ENCODE measurements around the gene PIGN.

The PIGN gene

DNA sequence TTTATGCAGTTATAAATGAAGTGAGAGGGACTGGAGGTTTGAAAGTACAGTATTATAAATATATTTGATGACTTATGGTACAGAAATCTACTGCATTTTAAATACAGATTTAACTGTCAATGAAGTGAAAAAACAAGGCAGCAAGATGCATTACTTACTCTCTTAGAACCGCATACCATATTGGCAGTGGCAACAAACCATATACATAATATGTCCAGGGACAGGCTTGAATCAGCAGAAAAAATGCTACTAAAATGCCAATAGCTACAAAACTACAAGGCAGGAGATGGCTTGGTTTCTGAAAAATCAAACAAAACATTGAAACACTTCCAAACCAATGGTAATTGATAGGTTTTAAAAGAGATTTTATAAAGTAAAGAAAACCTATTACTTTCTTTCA is 77.2 kb downstream of the PIGN start:
- DNase-seq (ENCODE audit: low read depth in 2 of 2) = no peak

DNA sequence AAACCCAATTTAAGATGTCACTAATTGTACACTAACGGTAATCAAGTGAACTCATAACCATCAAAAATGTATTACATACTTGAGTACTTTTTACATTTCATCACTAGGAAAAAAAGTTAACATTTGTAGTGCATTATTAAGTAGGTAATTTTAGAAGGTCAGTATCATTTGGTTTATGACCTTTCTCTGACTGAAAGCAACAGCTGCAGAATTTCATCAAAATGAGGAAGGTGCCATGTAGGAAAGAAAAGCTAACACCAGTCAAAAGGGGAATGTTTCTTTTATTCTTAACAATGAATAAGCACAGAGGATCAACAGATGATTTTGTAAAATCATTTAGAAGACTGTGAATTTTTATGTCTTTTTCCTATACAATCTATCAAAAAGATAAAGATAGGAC is 79.0 kb downstream of the PIGN start:
- DNase-seq (ENCODE audit: low read depth in 2 of 2) = no peak

DNA sequence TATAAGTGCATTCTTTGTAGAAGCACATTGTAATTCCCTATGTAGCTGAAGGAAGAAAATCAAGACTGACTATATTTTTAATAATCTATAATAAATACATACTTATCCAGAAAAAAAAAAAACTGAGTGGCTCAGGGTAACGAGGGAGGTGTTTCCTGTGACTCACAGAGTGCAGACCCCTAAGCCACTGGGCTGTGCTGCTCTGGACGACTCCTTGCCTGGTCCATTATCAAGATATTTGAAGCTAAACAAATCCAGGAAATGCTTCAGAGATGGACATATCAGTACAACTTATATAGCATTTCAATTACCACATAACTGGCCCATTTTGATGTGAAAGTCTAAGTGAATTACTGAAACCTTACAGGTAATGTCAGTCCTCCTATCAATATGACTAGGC is 80.6 kb downstream of the PIGN start:
- no peak for DNase-seq (ENCODE audit: low read depth in 2 of 2)

DNA sequence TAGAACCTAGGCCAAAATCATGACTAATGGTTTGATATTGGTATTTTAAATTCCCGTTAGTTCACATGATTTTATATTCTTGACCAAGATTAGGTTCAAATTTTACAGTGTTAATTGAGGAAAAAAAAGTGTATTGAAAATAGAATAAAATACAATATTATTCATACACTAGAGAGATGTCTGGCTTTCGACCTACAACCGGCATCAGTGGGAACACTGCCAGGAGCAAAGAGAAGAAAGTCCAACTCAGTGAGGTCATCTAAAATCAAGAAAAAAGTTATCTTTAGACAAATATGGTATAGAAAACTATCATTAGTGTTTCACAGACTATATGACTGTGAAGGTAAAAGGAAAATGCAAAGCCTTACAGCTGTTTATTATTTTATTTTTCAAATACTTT is 81.5 kb downstream of the PIGN start:
- DNase-seq (ENCODE audit: low read depth in 2 of 2) = no peak

DNA sequence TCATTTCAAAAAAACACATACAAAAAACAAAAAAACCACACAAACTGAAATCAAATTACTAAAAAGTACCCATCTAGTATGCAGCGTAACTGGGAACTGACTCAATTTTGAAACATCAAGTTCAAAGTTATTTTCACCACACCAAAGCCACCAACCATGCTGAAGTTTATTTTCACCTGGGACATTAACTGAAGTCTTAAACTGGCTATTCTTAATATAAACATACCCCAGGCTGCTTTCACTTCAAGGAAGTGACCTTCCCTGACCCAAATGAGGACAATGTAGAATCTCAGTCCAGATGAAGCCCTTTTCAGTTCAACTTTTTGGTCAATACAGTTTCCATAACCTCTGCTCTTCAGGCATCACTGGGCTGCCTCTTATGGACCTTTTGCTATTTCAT is 84.6 kb downstream of the PIGN start:
- no peak for DNase-seq (ENCODE audit: low read depth in 2 of 2)

DNA sequence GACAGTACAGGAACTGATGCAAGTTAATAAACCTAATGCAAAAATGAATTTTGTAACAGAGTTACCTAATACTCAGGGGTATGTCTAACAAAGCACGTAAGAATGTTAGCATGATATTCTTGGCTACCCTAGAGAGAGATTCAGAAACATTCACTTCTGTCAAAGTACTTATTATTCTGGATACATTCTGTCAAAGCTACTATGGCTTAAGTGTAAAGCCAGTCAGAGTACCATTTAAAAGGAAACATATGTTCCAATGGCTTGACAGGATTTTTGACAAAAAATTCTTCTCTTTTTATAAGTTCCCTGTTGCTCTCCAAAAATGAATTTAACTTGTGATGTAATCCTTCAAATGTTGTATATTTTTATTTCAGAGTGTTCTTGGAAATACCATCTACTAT is 85.5 kb downstream of the PIGN start:
- no peak for DNase-seq (ENCODE audit: low read depth in 2 of 2)

DNA sequence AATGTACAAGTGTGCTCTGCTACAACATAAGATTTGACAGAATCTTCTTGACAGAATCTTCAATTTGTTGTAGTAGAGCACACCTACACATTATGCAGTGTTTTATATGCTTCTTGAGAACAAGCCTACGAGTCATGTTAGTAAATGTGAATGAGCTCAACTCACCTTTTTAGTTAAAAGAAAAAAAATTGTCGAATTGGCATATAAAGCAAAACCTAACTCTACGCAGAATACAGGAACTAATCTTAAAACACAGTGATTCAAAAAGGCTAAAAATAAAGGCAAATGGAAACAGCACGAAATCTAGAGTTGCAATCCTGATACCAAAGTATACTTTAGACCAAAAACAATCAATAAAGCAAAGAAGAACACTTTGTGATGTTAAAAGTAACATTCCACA is 87.9 kb downstream of the PIGN start:
- DNase-seq (ENCODE audit: low read depth in 2 of 2) = no peak

DNA sequence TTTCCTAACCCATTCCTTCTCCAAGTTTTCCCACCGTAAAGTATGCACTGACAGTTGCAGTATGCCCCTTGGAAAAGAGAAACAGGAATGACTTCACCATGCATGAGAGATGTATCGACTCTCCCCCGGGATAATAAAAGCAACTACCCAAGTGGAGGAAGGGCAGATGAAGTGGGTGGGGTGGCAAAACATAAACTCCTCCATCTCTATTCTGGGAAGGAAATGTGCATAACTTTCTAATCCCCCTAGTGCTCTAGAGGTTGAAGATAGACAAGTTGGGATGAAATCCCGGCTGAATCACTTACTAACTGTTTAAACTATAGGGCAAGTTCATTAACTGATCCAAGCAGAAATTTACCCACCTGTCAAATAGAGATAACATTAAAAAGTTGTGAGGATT is 89.2 kb downstream of the PIGN start:
- DNase-seq (ENCODE audit: low read depth in 2 of 2) = no peak

DNA sequence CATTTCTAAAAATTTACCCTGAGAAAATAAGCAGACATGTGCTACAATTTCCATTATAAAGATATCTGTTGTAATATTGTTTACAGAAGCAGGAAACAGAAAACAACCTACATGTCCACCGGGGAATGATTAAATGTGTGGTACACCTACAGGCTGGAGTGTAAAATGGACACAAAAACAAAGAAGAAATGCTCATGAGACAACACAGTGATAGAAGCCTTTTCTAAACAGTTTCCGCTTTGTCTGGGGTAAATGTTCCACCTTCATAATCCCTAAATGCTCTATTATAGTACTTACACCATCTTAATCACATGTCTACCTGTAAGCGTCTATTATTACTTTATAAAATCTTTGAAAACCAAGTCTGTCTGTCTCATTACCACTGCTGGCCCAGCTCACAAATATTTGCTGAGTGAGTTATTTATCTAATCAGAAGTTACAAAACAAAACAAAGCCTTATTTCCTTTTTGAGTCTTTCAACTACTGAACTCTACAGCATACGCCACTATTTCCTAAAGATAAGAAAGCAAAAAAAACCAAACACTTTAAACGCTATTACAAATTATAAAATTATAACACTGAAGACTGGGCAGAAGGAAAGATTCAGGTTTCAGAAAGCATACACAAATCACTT is 95.3 kb downstream of the PIGN start:
- no peak for DNase-seq (ENCODE audit: low read depth in 2 of 2)

DNA sequence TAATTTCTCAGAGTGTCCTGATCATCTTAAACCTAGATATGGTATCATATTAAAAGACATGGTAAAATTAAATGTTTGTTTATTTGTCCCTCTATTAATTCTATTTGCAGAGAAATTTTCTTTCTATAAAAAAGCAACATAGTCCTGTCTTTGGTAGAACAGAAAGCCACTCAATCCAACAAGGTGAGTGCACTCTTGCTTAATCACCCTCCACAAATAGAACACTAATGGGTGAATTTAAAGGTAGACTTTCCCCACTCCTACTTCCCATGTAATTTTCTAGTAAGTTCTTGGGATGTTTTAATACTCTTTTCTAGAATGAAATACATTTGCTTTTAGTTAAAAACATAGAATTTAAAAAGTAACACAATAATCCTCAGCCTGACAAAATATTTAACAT is 97.7 kb downstream of the PIGN start:
- no peak for DNase-seq (ENCODE audit: low read depth in 2 of 2)

DNA sequence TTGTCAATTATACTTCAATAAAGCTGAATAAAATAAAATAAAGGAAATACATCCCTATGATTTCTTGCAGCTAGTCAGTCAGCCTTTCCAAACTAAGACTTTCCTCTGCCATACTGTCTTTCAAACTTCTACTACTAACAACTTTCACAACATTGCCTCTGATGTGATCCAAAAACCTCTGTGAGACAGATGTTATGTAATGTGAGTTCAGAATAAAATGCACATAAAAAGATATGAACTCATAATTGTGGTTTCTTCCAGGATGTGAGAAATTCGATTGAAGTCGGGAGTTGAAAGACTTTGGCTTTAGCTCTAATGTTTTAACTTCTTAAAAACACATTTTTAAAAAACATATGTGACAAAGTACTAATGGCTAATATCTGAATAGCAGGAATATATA is 98.7 kb downstream of the PIGN start:
- DNase-seq (ENCODE audit: low read depth in 2 of 2) = no peak

DNA sequence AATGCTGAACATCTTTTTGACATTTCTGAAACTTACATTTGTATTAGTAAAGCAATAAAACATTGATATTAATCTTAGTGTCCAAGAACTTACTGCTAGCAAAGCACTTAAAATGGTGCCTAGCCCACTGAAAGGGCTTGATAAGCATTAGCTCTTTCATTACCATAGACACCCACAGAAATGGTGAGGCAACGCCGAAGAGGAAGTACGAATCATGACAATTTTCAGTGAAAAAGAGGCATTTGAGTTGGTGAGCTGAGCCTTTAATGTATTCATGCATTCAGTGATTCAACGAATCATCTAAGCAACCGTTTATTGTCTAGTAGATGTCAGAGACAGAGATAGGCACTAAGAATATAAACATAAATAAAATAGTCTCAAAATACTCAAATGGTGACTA is 101.1 kb downstream of the PIGN start:
- DNase-seq (ENCODE audit: low read depth in 2 of 2) = no peak

DNA sequence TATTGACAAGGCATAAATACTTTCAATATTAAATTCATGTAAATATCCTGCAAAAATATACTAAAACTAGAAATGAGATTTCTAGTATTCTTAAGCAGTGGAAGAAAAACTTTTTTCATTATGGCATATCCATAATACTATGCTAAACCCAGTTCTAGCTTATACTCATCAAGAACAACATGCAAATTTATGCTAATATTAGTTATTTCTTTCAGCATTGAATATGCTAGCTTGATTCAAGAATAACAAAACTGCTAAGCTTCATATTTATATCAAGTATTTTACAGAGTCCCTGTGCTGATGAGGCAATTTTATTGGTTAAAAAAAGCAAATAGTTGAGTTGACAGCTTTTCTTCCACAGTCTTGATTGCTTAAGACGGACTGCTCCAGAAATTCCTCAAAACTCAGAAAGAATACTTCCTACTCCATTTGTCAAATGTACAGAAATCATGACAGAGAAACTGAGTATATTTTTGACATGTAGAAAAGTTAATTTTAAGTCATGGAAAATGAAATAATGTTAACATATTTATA is 105.0 kb downstream of the PIGN start:
- no peak for DNase-seq (ENCODE audit: low read depth in 2 of 2)

DNA sequence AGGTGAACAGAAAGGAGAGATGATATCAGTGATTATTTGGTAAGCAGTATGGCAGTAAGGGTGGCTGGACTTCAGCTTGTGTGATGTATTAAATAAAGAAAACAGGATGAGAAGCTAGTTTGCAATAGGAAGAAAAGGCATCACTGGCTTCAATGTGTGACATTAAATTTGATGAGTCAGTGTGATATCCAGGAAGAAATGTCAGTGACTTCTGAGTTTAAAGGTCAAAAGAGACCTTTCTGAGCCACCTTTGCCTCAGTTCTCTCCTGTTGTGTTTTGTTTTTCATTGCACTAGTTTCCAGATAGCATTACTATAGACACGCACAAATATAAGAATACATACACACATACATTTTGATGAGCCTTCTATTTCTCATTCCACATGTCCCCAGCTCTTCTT is 105.6 kb downstream of the PIGN start:
- DNase-seq (ENCODE audit: low read depth in 2 of 2) = no peak

DNA sequence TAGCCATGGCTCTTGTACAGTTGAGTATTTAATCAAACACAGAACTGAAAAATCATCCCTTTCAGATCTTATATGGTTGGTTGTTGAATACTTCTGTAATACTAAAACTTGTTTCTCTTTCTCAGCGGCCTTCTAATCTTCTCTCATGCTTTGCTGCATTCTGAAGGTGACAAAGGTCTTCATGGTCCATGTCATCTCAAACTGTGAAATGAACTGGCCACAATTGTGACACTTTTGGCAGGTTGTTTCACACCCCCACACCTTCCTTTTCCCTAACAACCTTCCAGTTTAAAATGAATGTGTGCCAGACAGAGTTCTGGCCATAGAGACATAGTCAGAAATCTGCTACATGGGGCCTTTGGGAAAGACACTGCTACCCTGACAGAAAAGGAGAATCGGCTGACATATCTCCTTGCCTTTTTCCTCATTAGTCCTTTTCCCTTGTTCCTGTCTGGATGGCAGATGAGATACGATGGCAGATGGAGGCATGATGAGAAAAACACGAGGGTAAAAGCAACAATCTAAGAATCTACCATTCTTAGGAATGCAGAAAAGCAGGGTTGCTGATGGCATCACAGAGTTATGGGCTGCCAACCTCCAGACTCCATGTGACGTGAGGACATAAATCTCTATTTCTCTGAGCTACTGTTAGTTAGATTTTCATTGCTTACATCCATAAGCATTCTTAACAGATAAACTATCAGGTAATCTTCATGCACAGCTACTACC is 106.5 kb downstream of the PIGN start:
- DNase-seq (ENCODE audit: low read depth in 2 of 2) = no peak

DNA sequence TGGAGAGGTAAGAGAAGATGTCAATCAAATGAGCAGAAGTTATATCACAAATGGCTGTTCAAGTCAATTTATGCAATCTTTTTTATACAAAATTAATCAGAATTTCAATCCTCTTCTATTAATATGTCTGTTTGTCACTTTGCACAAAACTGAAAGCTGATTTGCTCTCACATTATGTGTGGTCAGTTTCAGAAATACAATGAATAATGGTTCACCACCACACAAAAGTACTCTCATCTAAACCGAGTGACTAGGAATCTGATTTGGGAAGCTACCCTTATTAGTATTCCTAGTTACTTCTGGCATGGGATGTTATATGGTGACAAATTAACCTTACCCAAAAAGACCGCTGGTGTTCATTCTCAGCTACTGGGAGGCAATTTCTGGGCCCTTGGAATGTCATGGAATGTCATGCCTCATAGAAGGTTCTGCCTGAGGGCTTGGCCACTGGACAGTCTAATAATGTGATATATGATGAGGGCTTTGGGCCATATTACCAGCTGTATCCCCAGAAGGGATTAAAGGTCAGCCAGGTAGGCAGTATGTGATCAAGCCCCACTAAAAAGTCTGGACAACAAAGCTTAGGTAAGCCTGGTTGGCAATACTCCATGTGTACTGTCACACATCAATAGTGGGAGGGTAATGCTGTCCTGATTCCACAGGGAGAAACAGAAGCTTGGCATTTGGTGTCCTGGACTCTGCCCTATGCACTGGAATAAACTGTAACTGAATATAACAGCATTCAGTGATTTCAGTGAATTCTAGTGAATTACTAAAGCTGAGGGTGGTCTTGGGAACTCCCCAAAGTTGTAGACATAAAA is 113.2 kb downstream of the PIGN start:
- no peak for DNase-seq (ENCODE audit: low read depth in 2 of 2)

DNA sequence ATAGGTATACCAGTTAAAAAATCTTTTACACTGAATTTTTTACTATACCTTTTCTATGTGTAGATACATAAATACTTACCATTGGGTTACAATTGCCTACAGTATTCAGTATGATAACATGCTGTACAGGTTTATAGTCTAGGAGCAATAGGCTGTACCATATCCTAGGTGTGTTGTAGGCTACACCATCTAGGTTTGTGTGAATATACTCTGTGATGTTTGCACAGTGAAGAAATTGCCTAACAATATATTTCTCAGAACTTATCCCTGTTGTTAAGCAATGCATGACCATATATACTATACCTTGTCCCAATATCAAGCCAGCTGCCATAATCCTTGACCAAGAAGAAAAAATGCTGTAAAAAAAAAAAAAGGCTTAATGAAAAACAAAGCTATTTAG is 114.5 kb downstream of the PIGN start:
- DNase-seq (ENCODE audit: low read depth in 2 of 2) = no peak

DNA sequence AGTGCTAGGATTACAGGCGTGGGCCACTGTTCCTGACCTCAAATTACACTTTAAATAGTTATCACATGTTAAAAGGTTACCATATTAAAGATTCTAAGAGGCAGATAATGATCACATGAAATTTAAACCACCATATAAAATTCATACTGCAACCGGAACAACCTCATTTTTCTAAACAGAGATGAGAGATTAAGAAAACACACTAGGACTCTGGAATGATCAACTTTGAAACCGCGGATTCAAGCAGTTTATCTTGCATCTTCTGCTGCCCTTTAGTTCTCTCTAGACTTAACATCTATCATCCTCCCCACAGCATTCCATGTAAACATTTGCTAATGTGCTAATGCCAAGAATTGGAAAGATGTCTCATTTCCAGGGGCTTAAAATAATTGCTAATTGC is 115.8 kb downstream of the PIGN start:
- no peak for DNase-seq (ENCODE audit: low read depth in 2 of 2)

DNA sequence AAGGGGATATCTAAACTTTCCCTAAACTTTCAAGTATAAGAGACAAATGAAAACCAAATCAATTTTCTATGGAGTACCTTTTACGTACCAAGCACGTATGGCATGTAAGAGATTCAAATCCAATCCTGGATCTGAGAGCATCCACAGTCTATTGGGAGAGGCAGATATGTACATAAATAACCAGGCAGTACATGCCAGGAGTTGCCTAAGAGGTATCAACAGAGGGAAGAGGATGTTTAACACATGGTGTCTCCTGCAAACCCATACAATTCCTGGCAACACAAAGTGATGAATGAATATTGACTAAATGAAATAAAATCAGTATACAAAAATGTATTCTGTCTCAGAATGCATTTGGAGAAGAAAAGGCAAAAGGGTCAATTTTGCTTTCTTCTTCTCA is 116.6 kb downstream of the PIGN start:
- DNase-seq (ENCODE audit: low read depth in 2 of 2) = no peak

DNA sequence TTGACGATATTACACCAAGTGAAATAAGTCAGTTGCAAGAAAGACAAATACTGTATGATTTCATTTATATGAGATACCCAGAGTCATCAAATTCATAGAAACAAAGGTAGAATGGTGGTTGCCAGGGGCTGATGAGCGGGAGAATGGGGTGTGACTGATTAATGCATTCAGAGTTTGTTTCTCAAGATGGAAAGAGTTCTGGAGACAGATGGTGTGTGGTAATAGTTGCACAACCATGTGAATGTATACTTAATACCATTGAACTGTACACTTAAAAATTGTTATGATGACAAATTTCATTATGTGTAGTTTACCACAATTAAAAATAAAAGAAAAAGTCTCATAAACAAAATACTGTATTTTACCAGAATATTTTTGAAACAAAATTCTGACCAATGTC is 117.3 kb downstream of the PIGN start:
- DNase-seq (ENCODE audit: low read depth in 2 of 2) = no peak

DNA sequence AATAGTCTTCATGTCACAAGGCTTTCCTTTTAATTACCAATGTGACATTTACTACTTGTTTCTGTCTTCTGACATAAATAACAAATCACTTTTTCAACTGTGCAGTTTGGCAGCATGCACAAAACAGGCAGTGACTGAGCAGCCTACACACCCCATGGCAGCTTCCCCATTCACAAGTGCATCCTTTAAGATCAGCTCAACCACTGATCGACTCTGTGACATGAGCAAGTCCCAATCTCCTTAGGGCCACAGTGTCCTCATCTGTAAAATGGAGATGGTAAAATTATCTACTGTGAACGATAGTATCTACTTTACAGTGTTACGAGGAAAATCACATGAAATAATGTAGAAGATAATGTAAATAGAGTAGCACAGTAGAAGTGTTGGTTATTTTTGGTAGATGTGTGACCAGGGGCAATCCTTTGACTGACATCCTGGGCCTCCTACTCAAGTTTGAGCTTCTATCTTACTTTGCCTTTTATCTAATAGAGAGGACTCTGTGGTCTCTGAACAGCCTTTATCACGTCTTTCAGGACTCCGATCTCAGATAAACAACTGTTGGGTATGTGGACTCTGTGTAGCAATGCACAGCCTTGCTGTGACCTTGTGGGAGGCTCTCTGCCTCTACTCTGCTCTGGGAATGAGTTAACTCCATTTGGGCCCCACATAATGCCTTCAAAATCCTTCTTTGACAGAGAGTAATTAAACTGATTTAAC is 120.6 kb downstream of the PIGN start:
- no peak for DNase-seq (ENCODE audit: low read depth in 2 of 2)

DNA sequence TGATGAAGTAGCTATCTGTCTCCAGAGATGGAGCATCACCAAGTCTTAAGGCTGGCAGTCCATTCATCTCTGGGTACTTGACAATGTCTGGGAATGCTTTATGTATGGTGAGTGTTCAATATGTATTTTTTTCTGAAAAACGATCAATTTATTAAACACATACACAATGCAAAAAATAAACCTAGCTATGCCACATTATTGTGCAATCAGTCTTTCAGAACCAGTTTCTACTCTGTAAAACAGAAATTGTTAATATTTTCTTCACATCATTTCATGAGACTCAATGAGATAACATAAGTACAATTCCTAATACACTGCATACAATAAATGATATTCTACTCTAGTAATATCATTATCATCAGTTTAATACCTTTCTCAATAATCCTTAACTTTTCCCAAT is 122.5 kb downstream of the PIGN start:
- no peak for DNase-seq (ENCODE audit: low read depth in 2 of 2)
